Measurements from ENCODE around the gene HMOX2. TPM values are rescaled to one million over a fixed set of nuclear protein-coding genes. Genes with fewer than 3 reads are reported as not detected.

The HMOX2 gene
- total RNA-seq, 1 experiment from 2014 or later: 55.1 TPM

DNA sequence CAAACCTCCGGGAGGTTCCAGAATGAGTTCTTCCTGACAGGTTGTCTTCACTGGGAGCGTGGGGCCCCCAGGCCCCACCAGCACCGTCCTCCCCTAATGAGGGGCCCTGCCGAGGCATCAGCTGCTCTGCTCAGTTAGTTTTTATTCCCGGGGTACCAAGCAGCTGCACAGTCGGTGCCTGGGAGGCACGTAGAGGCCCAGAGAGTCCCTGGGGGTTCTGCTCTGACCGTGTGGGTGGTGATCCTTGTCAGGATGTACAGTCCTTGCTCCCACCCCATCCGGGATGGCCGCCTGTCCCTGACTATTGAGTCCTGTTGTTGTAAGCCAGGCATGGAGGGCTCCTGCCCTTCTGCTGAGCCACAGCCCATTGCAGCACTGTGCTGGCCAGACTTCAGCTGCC is 20.2 kb upstream of the HMOX2 start:
- H3K27ac ChIP-seq (ENCODE audit: low read depth, low read length): no peak overlapping the region
- H4K20me1 ChIP-seq (ENCODE audit: insufficient read depth): no peaks in the 10 kb centered on the region
- H2AFZ ChIP-seq (ENCODE audit: low read depth, low read length, poor library complexity, severe bottlenecking): no peak overlapping the region
- ChIA-PET POLR2A (no interaction called here), CTCF (no interaction called here), RAD21 (ENCODE audit: low non-redundant PET in 1 of 2, low total read pairs in 2 of 2, uncharacterized antibody in 2 of 2, unreplicated experiment in 2 of 2) (no interaction called here)
- no peaks in the 10 kb centered on the region for H3K9me2 ChIP-seq (ENCODE audit: insufficient read depth)
- H3K4me1 ChIP-seq (ENCODE audit: control insufficient read depth in 1 of 2, insufficient read depth in 2 of 2, low read length in 2 of 2): no peaks in the 10 kb centered on the region
- H3K9ac ChIP-seq (ENCODE audit: low read length): no peak overlapping the region
- H3K79me2 ChIP-seq (ENCODE audit: insufficient read depth, low read length): peaks cover 3% of the 10 kb centered on the region; the same call in 1 of the 2 replicates
- no peak overlapping the region for H3K4me2 ChIP-seq (ENCODE audit: low read length)
- DNase-seq (ENCODE audit: low read depth, low spot score) (no peak), ATAC-seq (no peak)
- no peaks in the 10 kb centered on the region for H3K27me3 ChIP-seq (ENCODE audit: insufficient read depth, low read length)
- BruUV-seq (replicated peaks): no TSS peak
- no peaks in the 10 kb centered on the region for H3K9me3 ChIP-seq (ENCODE audit: control insufficient read depth in 1 of 2, insufficient read depth in 1 of 2, low read depth in 1 of 2, low read length in 2 of 2)
- no peak overlapping the region for H3K4me3 ChIP-seq (replicated peaks in 1 of 2; ENCODE audit: low read depth in 1 of 2, low read length in 2 of 2)
- no peak for TF ChIP-seq CBX3 (IDR thresholded peaks at IDR 0.05; ENCODE audit: low read depth)
- TF ChIP-seq FOSL1 (IDR thresholded peaks at IDR 0.05; ENCODE audit: low read depth): no peak
- TF ChIP-seq TCF7L2 (IDR thresholded peaks at IDR 0.05; ENCODE audit: borderline replicate concordance, extremely low read depth, insufficient read depth, insufficient read length): no peak
- no peak for TF ChIP-seq EGR1 (IDR thresholded peaks at IDR 0.05; ENCODE audit: low read depth)
- no peak for TF ChIP-seq SP1 (IDR thresholded peaks at IDR 0.05; ENCODE audit: low read depth)
- no peak for TF ChIP-seq EZH2phosphoT487 (IDR thresholded peaks at IDR 0.05; ENCODE audit: borderline replicate concordance)
- no peak for TF ChIP-seq ELF1 (IDR thresholded peaks at IDR 0.05; ENCODE audit: borderline replicate concordance, low read depth)
- TF ChIP-seq SIN3A (IDR thresholded peaks at IDR 0.05; ENCODE audit: low read depth): no peak
- no peak for TF ChIP-seq ATF3 (IDR thresholded peaks at IDR 0.05)
- TF ChIP-seq JUND (IDR thresholded peaks at IDR 0.05): no peak
- TF ChIP-seq CEBPB (IDR thresholded peaks at IDR 0.05; ENCODE audit: low read depth): no peak
- TF ChIP-seq POLR2A (IDR thresholded peaks at IDR 0.05; ENCODE audit: borderline replicate concordance, extremely low read depth, insufficient read depth, insufficient read length): no peak
- TF ChIP-seq, protein P1, sequence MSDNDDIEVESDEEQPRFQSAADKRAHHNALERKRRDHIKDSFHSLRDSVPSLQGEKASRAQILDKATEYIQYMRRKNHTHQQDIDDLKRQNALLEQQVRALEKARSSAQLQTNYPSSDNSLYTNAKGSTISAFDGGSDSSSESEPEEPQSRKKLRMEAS (IDR thresholded peaks at IDR 0.05): no peak
- no peak for TF ChIP-seq RAD21 (IDR thresholded peaks at IDR 0.05; ENCODE audit: low read depth)
- no peak for TF ChIP-seq SRF (IDR thresholded peaks at IDR 0.05; ENCODE audit: low read depth)
- TF ChIP-seq, protein P2, sequence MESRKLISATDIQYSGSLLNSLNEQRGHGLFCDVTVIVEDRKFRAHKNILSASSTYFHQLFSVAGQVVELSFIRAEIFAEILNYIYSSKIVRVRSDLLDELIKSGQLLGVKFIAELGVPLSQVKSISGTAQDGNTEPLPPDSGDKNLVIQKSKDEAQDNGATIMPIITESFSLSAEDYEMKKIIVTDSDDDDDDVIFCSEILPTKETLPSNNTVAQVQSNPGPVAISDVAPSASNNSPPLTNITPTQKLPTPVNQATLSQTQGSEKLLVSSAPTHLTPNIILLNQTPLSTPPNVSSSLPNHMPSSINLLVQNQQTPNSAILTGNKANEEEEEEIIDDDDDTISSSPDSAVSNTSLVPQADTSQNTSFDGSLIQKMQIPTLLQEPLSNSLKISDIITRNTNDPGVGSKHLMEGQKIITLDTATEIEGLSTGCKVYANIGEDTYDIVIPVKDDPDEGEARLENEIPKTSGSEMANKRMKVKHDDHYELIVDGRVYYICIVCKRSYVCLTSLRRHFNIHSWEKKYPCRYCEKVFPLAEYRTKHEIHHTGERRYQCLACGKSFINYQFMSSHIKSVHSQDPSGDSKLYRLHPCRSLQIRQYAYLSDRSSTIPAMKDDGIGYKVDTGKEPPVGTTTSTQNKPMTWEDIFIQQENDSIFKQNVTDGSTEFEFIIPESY (IDR thresholded peaks at IDR 0.05; ENCODE audit: extremely low read depth, insufficient replicate concordance, low read length): no peak
- TF ChIP-seq REST (IDR thresholded peaks at IDR 0.05; ENCODE audit: low read depth): no peak
- TF ChIP-seq POLR2AphosphoS5 (IDR thresholded peaks at IDR 0.05; ENCODE audit: low read depth, low read length): no peak
- no peak for TF ChIP-seq ZNF274 (IDR thresholded peaks at IDR 0.05; ENCODE audit: low read depth, low read length)
- peaks cover 8 to 50% of the 10 kb centered on the region in 2 experiments for H3K36me3 ChIP-seq (ENCODE audit: control insufficient read depth in 1 of 2, insufficient read depth in 2 of 2, low read length in 2 of 2)
- intact Hi-C loops (cut with micrococcal nuclease): no loop called here

Data from HCT116 (cell line).